Suppressor macrophage (primary cell): ENCODE measurements around the gene ZMIZ1.
A peak's percentile ranks its signal among the peaks of the same experiment; 100 is the strongest.

Experiments used
- DNase-seq, 4 experiments: peaks; one replicate each; pipeline ENCODE4 v3.0.0-alpha.2; 2020 to 2022

Gene ZMIZ1

GRCh38 chr10:79310911-79311573, 242.3 kb downstream of the ZMIZ1 start:
- no peak for DNase-seq

- peak in 2 of 4 experiments; percentile 36 to 38 for DNase-seq
These were observed 243.0 kb downstream of the ZMIZ1 start for GRCh38 chr10:79311581-79312407.

- DNase-seq, result no peak
These were observed 243.9 kb downstream of the ZMIZ1 start for GRCh38 chr10:79312601-79313187.

DNA sequence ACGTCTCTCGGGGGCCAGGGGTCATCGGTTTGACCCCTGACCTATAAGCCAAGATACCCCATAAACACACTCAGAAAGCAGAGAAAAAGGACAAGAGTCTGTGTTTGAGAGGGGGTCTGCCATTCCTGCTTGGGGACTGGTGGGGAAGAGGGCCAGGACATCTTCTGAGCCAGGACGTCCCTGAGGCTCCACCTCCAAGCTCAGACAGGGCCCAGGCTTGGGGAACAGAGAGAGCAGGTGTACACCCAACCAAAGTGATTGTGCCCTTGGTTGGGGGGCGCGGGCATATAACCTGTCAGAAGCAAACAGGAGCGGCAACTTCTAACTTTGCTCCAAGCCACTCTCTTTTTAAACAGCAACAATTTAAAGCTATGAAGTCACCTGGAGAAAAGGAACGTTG, 244.6 kb downstream of the ZMIZ1 start:
- DNase-seq, result no peak

GRCh38 chr10:79313911-79314439, 245.2 kb downstream of the ZMIZ1 start:
- DNase-seq, result no peak

- DNase-seq, result peak in 1 of 4 experiments; percentile 10
These were observed 246.2 kb downstream of the ZMIZ1 start for GRCh38 chr10:79314761-79315601.

DNA sequence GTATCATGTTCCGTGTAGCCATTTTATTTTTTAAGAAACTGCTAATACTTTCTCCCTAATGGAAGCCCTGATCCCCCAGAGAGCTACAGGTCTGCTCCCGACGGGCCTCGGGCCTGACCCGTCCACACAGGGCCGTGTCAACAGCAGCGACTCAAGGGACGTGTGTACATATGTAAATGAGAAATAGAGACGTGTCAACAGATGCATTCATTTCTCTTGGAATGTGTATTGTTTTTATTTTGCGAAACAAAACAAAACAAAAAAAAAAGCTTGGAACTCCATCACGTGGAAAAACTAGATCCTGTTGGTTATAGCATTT, 246.8 kb downstream of the ZMIZ1 start:
- peak in 1 of 4 experiments; percentile 7 for DNase-seq

DNA sequence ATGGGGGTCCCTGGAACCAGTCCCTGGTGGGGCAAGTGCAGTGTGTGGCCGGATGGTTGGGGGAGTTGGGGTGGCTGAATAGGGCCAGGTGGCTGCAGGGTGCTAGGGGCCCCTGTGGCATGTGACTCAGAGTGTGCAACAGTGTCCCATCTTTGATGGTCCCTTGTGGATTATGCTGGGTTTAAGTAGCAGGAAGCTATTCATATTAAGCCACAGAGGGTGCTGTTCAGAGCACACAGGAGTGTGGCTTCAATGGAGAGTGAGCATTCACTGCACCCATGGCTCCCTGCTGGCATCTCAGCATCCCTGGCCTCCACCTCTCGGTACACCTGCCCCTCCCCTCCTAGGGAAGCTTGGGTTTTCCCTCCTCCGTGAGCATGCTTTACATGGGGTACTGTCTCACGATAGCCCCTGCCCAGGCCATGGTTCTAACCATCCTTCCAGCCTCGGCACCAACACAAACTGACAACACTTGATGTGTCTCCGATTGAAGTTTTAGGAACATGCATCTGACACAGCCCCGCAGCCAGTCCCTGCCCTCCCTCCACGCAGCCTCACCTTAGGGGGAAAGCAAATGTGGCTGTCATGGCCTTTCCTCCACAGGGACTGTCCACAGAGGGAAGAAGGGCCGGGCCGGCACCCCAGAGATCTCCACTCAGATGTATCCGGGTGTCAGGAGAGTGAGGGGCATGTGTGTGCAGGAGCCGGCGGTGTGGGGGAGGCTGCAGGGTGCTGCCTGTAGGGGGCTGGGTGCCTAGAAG, 248.1 kb downstream of the ZMIZ1 start:
- DNase-seq, result peak in 3 of 4 experiments; percentile 18 to 36 (median 31)

- no peak for DNase-seq
These were observed 249.6 kb downstream of the ZMIZ1 start for GRCh38 chr10:79318369-79318768.

- peak in 3 of 4 experiments; percentile 34 to 58 (median 39) for DNase-seq
These were observed 250.5 kb downstream of the ZMIZ1 start for GRCh38 chr10:79319115-79319771.

DNA sequence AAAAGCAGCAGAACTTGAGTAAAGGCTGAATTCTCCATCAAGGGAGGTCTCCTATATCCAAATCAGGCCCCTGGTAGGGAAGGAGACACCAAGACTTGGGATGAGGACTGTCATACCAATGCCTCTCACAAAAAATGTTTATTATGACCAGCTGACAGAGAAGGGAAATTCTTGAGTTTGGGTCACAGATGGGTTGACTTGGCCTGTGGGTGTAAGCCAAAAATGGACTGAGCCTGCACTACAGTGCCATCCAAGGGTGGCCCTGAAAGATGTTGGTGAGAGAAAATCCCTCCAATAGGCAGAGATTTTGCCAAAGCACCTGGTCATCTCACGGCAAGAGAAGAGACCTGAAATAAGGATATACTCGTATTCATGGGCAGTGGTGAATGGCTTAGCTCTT, 251.6 kb downstream of the ZMIZ1 start:
- no peak for DNase-seq

- DNase-seq, result peak; percentile 90 to 97 (median 92)
These were observed 252.2 kb downstream of the ZMIZ1 start for GRCh38 chr10:79320820-79321493.

DNA sequence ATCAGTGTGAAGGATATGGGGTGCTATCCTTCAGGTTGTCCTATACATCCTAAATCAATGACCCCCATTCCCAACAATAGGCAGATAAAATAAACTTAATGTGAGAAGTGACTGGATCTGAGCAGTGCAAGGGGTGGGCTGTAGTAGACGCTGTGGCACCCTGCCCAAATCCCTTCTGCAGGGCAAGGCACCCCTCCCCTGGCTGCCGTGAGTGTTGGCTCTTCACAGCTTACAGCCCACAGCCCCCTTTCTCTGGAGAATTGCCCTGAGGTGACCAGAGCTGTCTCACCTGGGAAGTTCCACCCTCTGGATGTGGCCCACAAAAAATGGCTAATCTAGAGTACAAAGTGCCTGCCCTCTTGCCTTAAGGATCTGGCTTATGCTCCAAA, 252.7 kb downstream of the ZMIZ1 start:
- DNase-seq, result no peak

DNA sequence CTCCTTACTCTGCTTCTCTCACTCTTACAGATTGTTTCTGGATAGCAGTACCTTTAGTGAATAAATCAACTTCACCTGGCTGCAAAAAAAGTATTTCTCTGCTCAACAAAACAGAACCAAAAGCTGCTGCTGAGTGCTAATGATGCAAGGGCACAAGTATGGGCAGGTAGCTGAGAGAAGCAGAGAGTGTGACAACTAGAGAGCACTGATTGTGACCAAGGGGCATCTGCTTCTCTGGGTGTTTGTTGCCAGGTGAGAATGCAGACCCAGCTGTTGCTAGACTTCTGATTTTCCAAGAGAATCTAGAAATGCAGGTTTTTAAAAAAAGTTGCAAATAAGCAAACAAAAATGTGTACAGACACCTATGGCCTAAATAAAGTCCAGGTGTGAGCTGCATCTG, 253.2 kb downstream of the ZMIZ1 start:
- no peak for DNase-seq

GRCh38 chr10:79322616-79323543, 254.1 kb downstream of the ZMIZ1 start:
- peak; percentile 86 to 87 (median 86) for DNase-seq

DNA sequence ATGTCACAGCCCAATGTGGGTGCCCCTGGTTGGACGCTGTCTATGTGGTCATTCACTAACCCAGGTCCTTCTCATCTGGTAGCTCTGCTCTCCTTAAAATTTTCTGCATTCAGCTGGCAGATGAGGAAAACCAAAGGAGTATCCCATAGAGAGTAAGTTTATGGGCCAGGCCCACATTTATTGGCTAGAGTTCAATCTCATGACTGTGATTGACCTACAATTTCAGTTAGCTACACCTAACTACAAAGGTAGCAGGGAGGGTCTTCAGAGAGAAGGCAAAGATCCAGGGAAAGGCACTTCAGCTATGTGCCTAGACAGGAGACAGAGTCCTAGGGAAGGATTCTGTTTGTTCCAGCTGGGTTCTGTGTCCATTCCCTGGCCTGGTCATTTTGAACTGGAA, 254.8 kb downstream of the ZMIZ1 start:
- DNase-seq, result no peak

GRCh38 chr10:79324032-79324695, 255.4 kb downstream of the ZMIZ1 start:
- DNase-seq, result peak in 2 of 4 experiments; percentile 31 to 32

GRCh38 chr10:79326361-79327089, 257.8 kb downstream of the ZMIZ1 start:
- no peak for DNase-seq
